Activated CD4-positive, alpha-beta memory T cell treated with anti-CD3 and anti-CD28 coated beads, Interleukin-2, amount 10 ng/mL, durations not matched to agents 7 days and 5 days (primary cell): ENCODE results near the gene MRPL54. TPM values are rescaled to one million over a fixed set of nuclear protein-coding genes. Genes with fewer than 3 reads are reported as not detected.
A peak's percentile ranks its signal among the peaks of the same experiment; 100 is the strongest.
"Not testable (repeated sequence)": the region's sequence is repeated elsewhere in the genome, so short reads cannot be mapped to it uniquely, and the experiment has no call there.

ENCODE experiments used
- CTCF ChIA-PET: fragments of 350-600 bp; sonication (Branson Sonifier 250); formaldehyde crosslinking; loops from one replicate; lab custom pipeline; 2021; ENCODE audit warnings: antibody characterized with exemption, inconsistent platforms; lab: Charles Lee
- POLR2A ChIA-PET: fragments of 350-600 bp; sonication (Branson Sonifier 250); formaldehyde crosslinking; loops from one replicate; lab custom pipeline; 2021; ENCODE audit warnings: antibody characterized with exemption; lab: Charles Lee
- DNase-seq: peaks from one replicate; pipeline ENCODE4 v3.0.0-alpha.2; 2020
- H3K27ac Mint-ChIP-seq: one replicate; pipeline ENCODE4 v1.8.0; 2021; ENCODE audit warnings: mild to moderate bottlenecking, mixed read lengths
- H3K27me3 Mint-ChIP-seq: one replicate; pipeline ENCODE4 v1.8.0; 2021; ENCODE audit warnings: mixed read lengths
- H3K36me3 Mint-ChIP-seq: one replicate; pipeline ENCODE4 v1.8.0; 2021; ENCODE audit warnings: low read depth, mixed read lengths
- H3K4me1 Mint-ChIP-seq: one replicate; pipeline ENCODE4 v1.8.0; 2021; ENCODE audit warnings: mixed read lengths
- H3K4me3 Mint-ChIP-seq: one replicate; pipeline ENCODE4 v1.8.0; 2021; ENCODE audit warnings: mild to moderate bottlenecking, mixed read lengths
- H3K9me3 Mint-ChIP-seq: one replicate; pipeline ENCODE4 v1.8.0; 2021; ENCODE audit warnings: mixed read lengths
- total RNA-seq, 2 experiments: library from RNA; stranded (reverse); gene quantifications; one replicate each; pipeline ENCODE4 v1.2.3, GENCODE V29; 2021

The MRPL54 gene
- total RNA-seq, 2 experiments from 2014 or later, result 71.5 to 75.8 TPM

- H3K27ac Mint-ChIP-seq, result no peak overlapping the region
- H3K36me3 Mint-ChIP-seq, result peaks cover 24% of the 10 kb centered on the region
- no peak overlapping the region for H3K4me3 Mint-ChIP-seq
- CTCF ChIA-PET, result no interaction called here
- no peaks in the 10 kb centered on the region for H3K27me3 Mint-ChIP-seq
- POLR2A ChIA-PET, result interaction anchor here (3.1 kb wide), 1 partner anchor 13 kb away, joined by 14 read pairs; the partner anchor contains the start of genes APBA3 and MRPL54
- H3K9me3 Mint-ChIP-seq, result no peaks in the 10 kb centered on the region
- no peaks in the 10 kb centered on the region for H3K4me1 Mint-ChIP-seq
- DNase-seq, result no peak
Observed at GRCh38 chr19:3748965-3749364, 13.5 kb upstream of the MRPL54 start.

GRCh38 chr19:3750211-3750610 lies 12.3 kb upstream of the MRPL54 start:
- H3K27ac Mint-ChIP-seq, result no peak overlapping the region
- no peak for DNase-seq
- peaks cover 6% of the 10 kb centered on the region for H3K4me1 Mint-ChIP-seq
- POLR2A ChIA-PET, result interaction anchor here (1.5 to 3.1 kb wide), 2 partner anchors 10 to 12 kb away, joined by 6 to 14 read pairs; partner anchors contain the start of genes APBA3 and MRPL54
- H3K36me3 Mint-ChIP-seq, result peaks cover 29% of the 10 kb centered on the region
- no peak overlapping the region for H3K4me3 Mint-ChIP-seq
- CTCF ChIA-PET, result no interaction called here
- H3K9me3 Mint-ChIP-seq, result no peaks in the 10 kb centered on the region
- no peaks in the 10 kb centered on the region for H3K27me3 Mint-ChIP-seq

- POLR2A ChIA-PET, result interaction anchor here (0.9 to 3.1 kb wide), 2 partner anchors 10 to 61 kb away, joined by 3 to 14 read pairs; partner anchors contain the start of genes APBA3 and MRPL54
- peaks cover 30% of the 10 kb centered on the region for H3K36me3 Mint-ChIP-seq
- peaks cover 10% of the 10 kb centered on the region for H3K4me1 Mint-ChIP-seq
- no peak for DNase-seq
- no peak overlapping the region for H3K4me3 Mint-ChIP-seq
- no peak overlapping the region for H3K27ac Mint-ChIP-seq
- CTCF ChIA-PET, result no interaction called here
- H3K27me3 Mint-ChIP-seq, result no peaks in the 10 kb centered on the region
- no peaks in the 10 kb centered on the region for H3K9me3 Mint-ChIP-seq
Observed at GRCh38 chr19:3751236-3751635, 11.2 kb upstream of the MRPL54 start.

GRCh38 chr19:3752492-3752891 lies 10.0 kb upstream of the MRPL54 start:
- no peaks in the 10 kb centered on the region for H3K9me3 Mint-ChIP-seq
- ChIA-PET POLR2A (no interaction called here), CTCF (interaction anchor here (0.6 kb wide), 1 partner anchor 8 kb away, joined by 3 read pairs; no protein-coding TSS in a partner anchor)
- H3K36me3 Mint-ChIP-seq, result peaks cover 35% of the 10 kb centered on the region
- no peak overlapping the region for H3K4me3 Mint-ChIP-seq
- peaks cover 13% of the 10 kb centered on the region for H3K4me1 Mint-ChIP-seq
- DNase-seq, result no peak
- no peaks in the 10 kb centered on the region for H3K27me3 Mint-ChIP-seq
- no peak overlapping the region for H3K27ac Mint-ChIP-seq

GRCh38 chr19:3753631-3754410 lies 8.7 kb upstream of the MRPL54 start:
- H3K27ac Mint-ChIP-seq, result no peak overlapping the region
- no peaks in the 10 kb centered on the region for H3K27me3 Mint-ChIP-seq
- DNase-seq, result no peak
- ChIA-PET POLR2A (no interaction called here), CTCF (no interaction called here)
- H3K36me3 Mint-ChIP-seq, result peaks cover 35% of the 10 kb centered on the region
- no peaks in the 10 kb centered on the region for H3K9me3 Mint-ChIP-seq
- H3K4me1 Mint-ChIP-seq, result peaks cover 14% of the 10 kb centered on the region
- H3K4me3 Mint-ChIP-seq, result no peak overlapping the region

- DNase-seq, H3K27me3 Mint-ChIP-seq, H3K4me3 Mint-ChIP-seq, POLR2A ChIA-PET, H3K27ac Mint-ChIP-seq, H3K9me3 Mint-ChIP-seq: not testable (repeated sequence)
- H3K36me3 Mint-ChIP-seq, result peaks cover 35% of the 10 kb centered on the region
- CTCF ChIA-PET, result interaction anchor here (1.9 kb wide), 1 partner anchor 65 kb away, joined by 5 read pairs; no protein-coding TSS in a partner anchor
- H3K4me1 Mint-ChIP-seq, result peaks cover 39% of the 10 kb centered on the region
Observed at GRCh38 chr19:3757705-3758104, 4.8 kb upstream of the MRPL54 start.

- H3K27ac Mint-ChIP-seq, DNase-seq, H3K27me3 Mint-ChIP-seq, H3K9me3 Mint-ChIP-seq, H3K4me3 Mint-ChIP-seq: not testable (repeated sequence)
- Mint-ChIP-seq H3K4me1 (peaks cover 44% of the 10 kb centered on the region), H3K36me3 (peaks cover 37% of the 10 kb centered on the region)
- ChIA-PET CTCF (interaction anchor here (1.9 kb wide), 1 partner anchor 64 kb away, joined by 5 read pairs; no protein-coding TSS in a partner anchor), POLR2A (interaction anchor here (1.3 kb wide), 1 partner anchor 64 kb away, joined by 4 read pairs; no protein-coding TSS in a partner anchor)
Observed at GRCh38 chr19:3758297-3758696, 4.2 kb upstream of the MRPL54 start.

- H3K4me1 Mint-ChIP-seq, result peaks cover 45% of the 10 kb centered on the region
- peak overlapping the region; percentile 90 for H3K4me3 Mint-ChIP-seq
- CTCF ChIA-PET, result interaction anchor here (1.9 kb wide), 1 partner anchor 63 kb away, joined by 5 read pairs; no protein-coding TSS in a partner anchor
- POLR2A ChIA-PET, result interaction anchor here (1.0 to 1.6 kb wide), 4 partner anchors 16 to 226 kb away, joined by 3 to 5 read pairs (median 4); partner anchors contain the start of gene EEF2
- no peaks in the 10 kb centered on the region for H3K9me3 Mint-ChIP-seq
- peaks cover 34% of the 10 kb centered on the region for H3K36me3 Mint-ChIP-seq
- no peak overlapping the region for H3K27ac Mint-ChIP-seq
- DNase-seq, result no peak
- H3K27me3 Mint-ChIP-seq, result no peaks in the 10 kb centered on the region
Observed at GRCh38 chr19:3759482-3760254, 2.8 kb upstream of the MRPL54 start.

- Mint-ChIP-seq H3K27ac (peak overlapping the region; percentile 94), H3K27me3 (no peaks in the 10 kb centered on the region), H3K9me3 (no peaks in the 10 kb centered on the region), H3K4me3 (peak overlapping the region; percentile 90), H3K36me3 (peaks cover 28% of the 10 kb centered on the region), H3K4me1 (peaks cover 37% of the 10 kb centered on the region)
- ChIA-PET CTCF (interaction anchor here (0.7 to 1.5 kb wide), 4 partner anchors 9 to 61 kb away, joined by 3 to 9 read pairs (median 4); no protein-coding TSS in a partner anchor), POLR2A (interaction anchor here (0.6 to 3.8 kb wide), 9 partner anchors 10 to 514 kb away, joined by 3 to 53 read pairs (median 5); partner anchors contain the start of genes EEF2 and RAX2)
- peak; percentile 43 for DNase-seq
Observed at GRCh38 chr19:3760871-3761361, 1.6 kb upstream of the MRPL54 start.

- H3K4me3 Mint-ChIP-seq, result peak within 1 kb of the TSS; percentile 90
- peaks cover 33% of the 10 kb centered on the region for H3K36me3 Mint-ChIP-seq
- peak; percentile 96 for DNase-seq
- H3K27ac Mint-ChIP-seq, result peak within 1 kb of the TSS; percentile 98
- peaks cover 42% of the 10 kb centered on the region for H3K4me1 Mint-ChIP-seq
- CTCF ChIA-PET, result interaction anchor here (0.7 to 3.4 kb wide), 13 partner anchors 9 to 227 kb away, joined by 3 to 35 read pairs (median 4); no protein-coding TSS in a partner anchor
- H3K27me3 Mint-ChIP-seq, result no peaks in the 10 kb centered on the region
- H3K9me3 Mint-ChIP-seq, result no peaks in the 10 kb centered on the region
- POLR2A ChIA-PET, result interaction anchor here (0.6 to 3.8 kb wide), 18 partner anchors 10 to 710 kb away, joined by 3 to 53 read pairs (median 5); partner anchors contain the start of genes DAPK3, EEF2, RAX2 and YJU2
Observed at GRCh38 chr19:3761382-3762129, 926 bp upstream of the MRPL54 start, which contains the start of gene APBA3. Gene APBA3 (minus strand): TSS chr19:3761692. CDS start chr19:3760264, 1,428 bp downstream.

GRCh38 chr19:3762130-3762473 lies 380 bp upstream of the MRPL54 start:
- peak overlapping the region; percentile 98 for H3K27ac Mint-ChIP-seq
- peaks cover 31% of the 10 kb centered on the region for H3K36me3 Mint-ChIP-seq
- H3K27me3 Mint-ChIP-seq, result no peaks in the 10 kb centered on the region
- POLR2A ChIA-PET, result interaction anchor here (0.8 to 3.8 kb wide), 21 partner anchors 9 to 709 kb away, joined by 3 to 53 read pairs (median 6); partner anchors contain the start of genes DAPK3, EEF2, RAX2 and YJU2
- peak overlapping the region; percentile 90 for H3K4me3 Mint-ChIP-seq
- no peak for DNase-seq
- CTCF ChIA-PET, result interaction anchor here (0.8 to 3.4 kb wide), 17 partner anchors 9 to 1029 kb away, joined by 3 to 35 read pairs (median 5); partner anchors contain the start of genes FEM1A, PIP5K1C and RAX2
- no peaks in the 10 kb centered on the region for H3K9me3 Mint-ChIP-seq
- peaks cover 42% of the 10 kb centered on the region for H3K4me1 Mint-ChIP-seq
